Tibial nerve (tissue), 4 donors: ENCODE results near the gene SNAPC4. TPM values are rescaled to one million over a fixed set of nuclear protein-coding genes. Genes with fewer than 3 reads are reported as not detected.
A peak's percentile ranks its signal among the peaks of the same experiment; 100 is the strongest.

Experiments
- DNase-seq, 2 donors: peaks; one replicate each; pipeline ENCODE4 v3.0.0-alpha.2; 2019; ENCODE audit warnings: low spot score in 2 of 2
- H3K27ac ChIP-seq, 4 donors: fragments of 200-600 bp; sonication (generic) in 3 of 4; one replicate each; pipeline ENCODE4 v1.5.1; 2017 to 2019; ENCODE audit warnings: mild to moderate bottlenecking in 1 of 4
- H3K27me3 ChIP-seq, 2 donors: fragments of 200-600 bp; sonication (generic) in 1 of 2; one replicate each; pipeline versions ENCODE4 v1.5.1 to v1.6.0; 2017 to 2019
- H3K36me3 ChIP-seq, 3 donors: fragments of 200-600 bp; sonication (generic); one replicate each; pipeline ENCODE4 v1.5.1; 2018 to 2019
- H3K4me1 ChIP-seq, 4 donors: fragments of 200-600 bp; sonication (generic) in 3 of 4; one replicate each; pipeline ENCODE4 v1.5.1; 2017 to 2019
- H3K4me3 ChIP-seq, 4 donors: fragments of 200-600 bp; sonication (generic) in 3 of 4; one replicate each; pipeline ENCODE4 v1.5.1; 2017 to 2019; ENCODE audit warnings: mild to moderate bottlenecking in 1 of 4, moderate library complexity in 1 of 4
- H3K9me3 ChIP-seq, 4 donors: fragments of 200-600 bp; sonication (generic) in 3 of 4; one replicate each; pipeline ENCODE4 v1.5.1; 2017 to 2019
- CTCF ChIP-seq, 5 experiments: fragments of 200-600 bp in 3 of 5; fragments of 450-650 bp in 2 of 5; sonication (generic) in 3 of 5; IDR thresholded peaks; one replicate each; pipeline ENCODE4 v1.5.1; 2016 to 2019; ENCODE audit warnings: antibody characterized with exemption in 5 of 5, mild to moderate bottlenecking in 3 of 5, moderate library complexity in 2 of 5
- EP300 ChIP-seq, 2 donors: sonication (generic); formaldehyde crosslinking; IDR thresholded peaks; one replicate each; pipeline ENCODE4 v1.6.1; 2017; ENCODE audit warnings: antibody characterized with exemption in 2 of 2, mild to moderate bottlenecking in 1 of 2
- POLR2A ChIP-seq, 2 donors: fragments of 450-650 bp; IDR thresholded peaks; one replicate each; pipeline ENCODE4 v1.6.1; 2017; ENCODE audit warnings: antibody characterized with exemption in 2 of 2, mild to moderate bottlenecking in 2 of 2, moderate library complexity in 2 of 2
- WGBS, 2 donors: methylation state at CpG; one replicate each; pipeline ENCODE4 v1.1.5; 2018; 5-methylcytosine and 5-hydroxymethylcytosine counted together
- total RNA-seq, 4 donors: library from RNA; depleted of rRNA; stranded (reverse); fragments of >200 nt; gene quantifications; one replicate each; pipeline ENCODE4 v1.1.0, GENCODE V29; 2016

SNAPC4 gene
- total RNA-seq, 4 donors from 2014 or later: 7.0 to 21.0 (median 9.5) TPM

GRCh38 chr9:136423432-136424146 lies 23.6 kb upstream of the SNAPC4 start:
- Histone ChIP-seq H3K4me3 (no peak overlapping the region), H3K27me3 (no peaks in the 10 kb centered on the region), H3K36me3 (peaks cover 0 to 95% (median 35%) of the 10 kb centered on the region in 3 donors), H3K9me3 (no peaks in the 10 kb centered on the region), H3K4me1 (no peaks in the 10 kb centered on the region), H3K27ac (no peak overlapping the region)
- DNase-seq: no peak
- TF ChIP-seq EP300 (IDR thresholded peaks at IDR 0.05): no peak
- no peak for TF ChIP-seq CTCF (IDR thresholded peaks at IDR 0.05)
- no peak for TF ChIP-seq POLR2A (IDR thresholded peaks at IDR 0.05)
- WGBS, 2 donors: 92 to 93% methylated on average over 41 to 43 of the region's 43 CpGs

GRCh38 chr9:136422876-136423275 lies 22.9 kb upstream of the SNAPC4 start:
- peaks cover 4 to 95% (median 39%) of the 10 kb centered on the region in 3 donors for H3K36me3 ChIP-seq
- WGBS, 2 donors: 91 to 97% methylated on average over 25 to 26 of the region's 26 CpGs

GRCh38 chr9:136421791-136422190 lies 21.8 kb upstream of the SNAPC4 start:
- no peak for DNase-seq
- WGBS, 2 donors: 88 to 91% methylated on average over 6 to 13 of the region's 21 CpGs
- Histone ChIP-seq H3K9me3 (no peaks in the 10 kb centered on the region), H3K27me3 (no peaks in the 10 kb centered on the region), H3K4me3 (no peak overlapping the region), H3K27ac (no peak overlapping the region), H3K36me3 (peaks cover 4 to 100% (median 41%) of the 10 kb centered on the region in 3 donors), H3K4me1 (no peaks in the 10 kb centered on the region)
- TF ChIP-seq POLR2A (IDR thresholded peaks at IDR 0.05) (no peak), CTCF (IDR thresholded peaks at IDR 0.05) (no peak), EP300 (IDR thresholded peaks at IDR 0.05) (no peak)

More at GRCh38 chr9:136422876-136423275, 22.9 kb upstream of the SNAPC4 start:
- Histone ChIP-seq H3K4me1 (no peaks in the 10 kb centered on the region), H3K27me3 (no peaks in the 10 kb centered on the region), H3K4me3 (no peak overlapping the region), H3K9me3 (no peaks in the 10 kb centered on the region), H3K27ac (no peak overlapping the region)
- TF ChIP-seq CTCF (IDR thresholded peaks at IDR 0.05): no peak
- TF ChIP-seq EP300 (IDR thresholded peaks at IDR 0.05): no peak
- no peak for TF ChIP-seq POLR2A (IDR thresholded peaks at IDR 0.05)
- no peak for DNase-seq

- no peak for TF ChIP-seq CTCF (IDR thresholded peaks at IDR 0.05)
- no peak for TF ChIP-seq POLR2A (IDR thresholded peaks at IDR 0.05)
- no peak for TF ChIP-seq EP300 (IDR thresholded peaks at IDR 0.05)
- H3K9me3 ChIP-seq: no peaks in the 10 kb centered on the region
- no peak for DNase-seq
- no peaks in the 10 kb centered on the region for H3K27me3 ChIP-seq
- peaks cover 10 to 100% (median 42%) of the 10 kb centered on the region in 3 donors for H3K36me3 ChIP-seq
- H3K4me3 ChIP-seq: no peak overlapping the region
- WGBS, 2 donors: 88 to 95% methylated on average over 12 of the region's 12 CpGs
- H3K27ac ChIP-seq: peak overlapping the region in 3 of 4 donors; percentile 71 to 82 (median 81)
- H3K4me1 ChIP-seq: no peaks in the 10 kb centered on the region
These were observed 19.1 kb upstream of the SNAPC4 start for GRCh38 chr9:136419092-136419420.

- H3K27me3 ChIP-seq: no peaks in the 10 kb centered on the region
- H3K36me3 ChIP-seq: peaks cover 10 to 100% (median 42%) of the 10 kb centered on the region in 3 donors
- no peak for DNase-seq
- 83 to 94% methylated on average over 24 to 45 of the region's 48 CpGs for WGBS, 2 donors
- H3K9me3 ChIP-seq: no peaks in the 10 kb centered on the region
- TF ChIP-seq CTCF (IDR thresholded peaks at IDR 0.05) (no peak), POLR2A (IDR thresholded peaks at IDR 0.05) (peak in 1 of 2 donors; percentile 4), EP300 (IDR thresholded peaks at IDR 0.05) (peak in 1 of 2 donors; percentile 70)
- peak overlapping the region; percentile 8 to 82 (median 76) for H3K27ac ChIP-seq
- no peaks in the 10 kb centered on the region for H3K4me1 ChIP-seq
- no peak overlapping the region for H3K4me3 ChIP-seq
These were observed 18.5 kb upstream of the SNAPC4 start for GRCh38 chr9:136418182-136419091.
